NCI-H1417 treated with DMSO at 0.1 percent for 48 hours (cell line): ENCODE results near the gene ACTN1.

Experiments
- DNase-seq: peaks from one replicate; lab custom pipeline; 2025; lab: John Stamatoyannopoulos, UW

Gene ACTN1

GRCh38 chr14:68916358-68916941 is 62.7 kb downstream of the ACTN1 start:
- no peak for DNase-seq

- DNase-seq: no peak
Measured at GRCh38 chr14:68913516-68913915, 65.6 kb downstream of the ACTN1 start.

- peak; percentile 34 for DNase-seq
Measured at GRCh38 chr14:68911594-68912227, 67.4 kb downstream of the ACTN1 start.

GRCh38 chr14:68910540-68910939 is 68.6 kb downstream of the ACTN1 start:
- no peak for DNase-seq

GRCh38 chr14:68908803-68909202 is 70.3 kb downstream of the ACTN1 start:
- DNase-seq: no peak

GRCh38 chr14:68908201-68908600 is 70.9 kb downstream of the ACTN1 start:
- DNase-seq: no peak

- DNase-seq: no peak
Measured at GRCh38 chr14:68906439-68906838, 72.7 kb downstream of the ACTN1 start.

GRCh38 chr14:68905107-68905895 is 73.8 kb downstream of the ACTN1 start:
- no peak for DNase-seq

GRCh38 chr14:68902357-68902756 is 76.7 kb downstream of the ACTN1 start:
- no peak for DNase-seq

GRCh38 chr14:68899033-68899603 is 80.0 kb downstream of the ACTN1 start:
- no peak for DNase-seq

GRCh38 chr14:68898248-68899032 is 80.7 kb downstream of the ACTN1 start:
- DNase-seq: no peak

- DNase-seq: no peak
Measured at GRCh38 chr14:68897559-68898155, 81.4 kb downstream of the ACTN1 start.

GRCh38 chr14:68896132-68896531 is 83.0 kb downstream of the ACTN1 start:
- DNase-seq: no peak

GRCh38 chr14:68894802-68895703 is 84.0 kb downstream of the ACTN1 start:
- DNase-seq: no peak

GRCh38 chr14:68894123-68894522 is 85.0 kb downstream of the ACTN1 start:
- no peak for DNase-seq

- no peak for DNase-seq
Measured at GRCh38 chr14:68893566-68893965, 85.5 kb downstream of the ACTN1 start.

GRCh38 chr14:68892961-68893360 is 86.1 kb downstream of the ACTN1 start:
- DNase-seq: no peak

- DNase-seq: no peak
Measured at GRCh38 chr14:68891851-68892660, 87.0 kb downstream of the ACTN1 start.

GRCh38 chr14:68890173-68890931 is 88.8 kb downstream of the ACTN1 start:
- no peak for DNase-seq
